Activated T-cell treated with anti-CD3 and anti-CD28 coated beads, Interleukin-2, amount 50 U/mL, for 24 hours (primary cell): ENCODE results near the gene ATP6V0D1.
"Not testable (repeated sequence)": the region's sequence is repeated elsewhere in the genome, so short reads cannot be mapped to it uniquely, and the experiment has no call there.

Source experiments
- DNase-seq: peaks from one replicate; pipeline ENCODE4 v3.0.0-alpha.2; 2020
- H3K27ac Mint-ChIP-seq: 2 replicates; pipeline ENCODE4 v1.8.0; 2020; ENCODE audit warnings: mild to moderate bottlenecking, mixed read lengths
- H3K27me3 Mint-ChIP-seq: 2 replicates; pipeline ENCODE4 v1.8.0; 2020; ENCODE audit warnings: mixed read lengths
- H3K36me3 Mint-ChIP-seq: 2 replicates; pipeline ENCODE4 v1.8.0; 2020; ENCODE audit warnings: low read depth, mixed read lengths
- H3K4me1 Mint-ChIP-seq: 2 replicates; pipeline ENCODE4 v1.8.0; 2020; ENCODE audit warnings: low read depth, mixed read lengths
- H3K4me3 Mint-ChIP-seq: 2 replicates; pipeline ENCODE4 v1.8.0; 2020; ENCODE audit warnings: mild to moderate bottlenecking, moderate library complexity, mixed read lengths
- H3K9me3 Mint-ChIP-seq: 2 replicates; pipeline ENCODE4 v1.8.0; 2020; ENCODE audit warnings: mixed read lengths

The ATP6V0D1 gene

DNA sequence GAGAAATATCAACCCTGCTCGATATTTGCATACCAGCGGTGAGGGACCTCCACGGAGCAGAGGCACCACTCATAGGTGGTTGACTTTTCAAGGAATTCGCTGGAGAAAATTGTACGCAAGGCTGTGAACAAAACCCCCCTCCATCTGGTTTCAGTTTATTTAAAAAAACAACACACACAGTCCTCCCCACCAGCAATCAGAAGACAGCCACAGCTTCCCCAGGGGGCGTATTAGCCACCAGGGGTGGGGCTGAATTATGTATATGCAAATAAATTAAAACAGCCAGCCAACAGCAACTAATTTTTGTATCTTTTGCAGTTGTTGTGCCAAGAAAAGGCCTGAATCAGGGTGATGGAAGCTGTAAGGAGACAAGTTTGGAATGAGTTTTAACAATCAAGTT is 55.9 kb downstream of the ATP6V0D1 start:
- Mint-ChIP-seq H3K4me1 (peaks cover 2% of the 10 kb centered on the region), H3K9me3 (no peaks in the 10 kb centered on the region), H3K4me3 (no peak overlapping the region), H3K27ac (no peak overlapping the region), H3K27me3 (peaks cover 55% of the 10 kb centered on the region), H3K36me3 (no peaks in the 10 kb centered on the region)
- DNase-seq = no peak

GRCh38 chr16:67424261-67424615 is 56.7 kb downstream of the ATP6V0D1 start:
- no peaks in the 10 kb centered on the region for H3K36me3 Mint-ChIP-seq
- no peak for DNase-seq
- H3K4me3 Mint-ChIP-seq = no peak overlapping the region
- no peaks in the 10 kb centered on the region for H3K9me3 Mint-ChIP-seq
- H3K27ac Mint-ChIP-seq = no peak overlapping the region
- H3K27me3 Mint-ChIP-seq = peaks cover 52% of the 10 kb centered on the region
- no peaks in the 10 kb centered on the region for H3K4me1 Mint-ChIP-seq

DNA sequence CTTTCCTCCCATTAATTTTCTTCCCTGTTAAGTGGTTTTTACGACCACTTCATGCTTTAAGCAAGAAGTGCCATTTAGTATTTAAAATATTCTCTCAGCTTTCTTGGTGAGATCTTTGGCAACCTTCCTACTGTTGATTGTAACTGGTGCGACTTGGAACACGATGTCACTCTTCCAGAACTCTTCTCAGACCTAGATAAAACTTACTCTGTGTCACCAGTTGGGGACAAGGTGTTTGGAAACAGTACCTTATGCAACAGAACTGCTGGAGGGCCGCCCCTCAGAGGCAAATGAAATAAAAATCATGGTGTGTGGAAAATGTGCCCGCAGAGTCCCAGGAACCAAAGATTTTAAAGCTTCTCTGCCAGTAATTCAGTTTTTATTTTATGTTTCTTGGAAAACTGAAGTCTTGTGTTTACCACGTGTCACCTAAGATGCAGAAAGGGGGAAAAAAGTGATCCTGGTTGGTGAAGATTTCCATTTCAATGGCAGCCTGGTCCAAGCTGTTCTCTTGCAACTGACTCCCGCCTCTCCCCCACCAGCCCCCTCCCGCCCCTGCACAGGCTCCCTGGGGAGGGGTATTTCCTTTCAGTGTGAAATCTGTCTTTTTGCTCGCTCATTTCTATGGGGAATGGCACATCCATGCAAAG is 57.2 kb downstream of the ATP6V0D1 start:
- DNase-seq = no peak
- Mint-ChIP-seq H3K27ac (no peak overlapping the region), H3K36me3 (no peaks in the 10 kb centered on the region), H3K4me1 (no peaks in the 10 kb centered on the region), H3K9me3 (no peaks in the 10 kb centered on the region), H3K27me3 (peaks cover 48% of the 10 kb centered on the region), H3K4me3 (no peak overlapping the region)

- H3K36me3 Mint-ChIP-seq = no peaks in the 10 kb centered on the region
- no peak overlapping the region for H3K27ac Mint-ChIP-seq
- peaks cover 47% of the 10 kb centered on the region for H3K27me3 Mint-ChIP-seq
- H3K9me3 Mint-ChIP-seq = no peaks in the 10 kb centered on the region
- DNase-seq = no peak
- H3K4me1 Mint-ChIP-seq = no peaks in the 10 kb centered on the region
- H3K4me3 Mint-ChIP-seq = no peak overlapping the region
These were observed 57.9 kb downstream of the ATP6V0D1 start for GRCh38 chr16:67423015-67423414.

DNA sequence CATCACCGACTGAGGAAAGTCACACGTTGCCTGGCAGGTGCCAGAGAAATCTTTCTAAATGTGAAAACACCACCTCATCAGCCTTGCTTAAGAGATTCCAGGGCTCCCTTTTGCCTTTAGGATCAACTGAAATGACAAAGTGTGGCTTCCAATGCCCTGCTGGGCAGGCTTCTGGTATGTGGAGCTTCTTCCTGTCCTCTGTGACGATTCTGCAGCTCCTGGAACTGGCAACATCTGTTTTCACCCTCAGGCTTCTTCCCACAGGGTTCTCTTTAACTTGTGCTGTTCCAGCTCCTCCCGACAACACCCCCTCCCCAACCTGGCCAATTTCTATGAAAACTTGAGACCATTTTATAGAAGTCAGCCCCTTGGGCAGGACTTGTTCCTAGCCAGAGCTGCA is 59.9 kb downstream of the ATP6V0D1 start:
- Mint-ChIP-seq H3K4me3 (no peak overlapping the region), H3K4me1 (peaks cover 4% of the 10 kb centered on the region), H3K9me3 (no peaks in the 10 kb centered on the region), H3K36me3 (no peaks in the 10 kb centered on the region), H3K27ac (no peak overlapping the region), H3K27me3 (peaks cover 50% of the 10 kb centered on the region)
- no peak for DNase-seq

DNA sequence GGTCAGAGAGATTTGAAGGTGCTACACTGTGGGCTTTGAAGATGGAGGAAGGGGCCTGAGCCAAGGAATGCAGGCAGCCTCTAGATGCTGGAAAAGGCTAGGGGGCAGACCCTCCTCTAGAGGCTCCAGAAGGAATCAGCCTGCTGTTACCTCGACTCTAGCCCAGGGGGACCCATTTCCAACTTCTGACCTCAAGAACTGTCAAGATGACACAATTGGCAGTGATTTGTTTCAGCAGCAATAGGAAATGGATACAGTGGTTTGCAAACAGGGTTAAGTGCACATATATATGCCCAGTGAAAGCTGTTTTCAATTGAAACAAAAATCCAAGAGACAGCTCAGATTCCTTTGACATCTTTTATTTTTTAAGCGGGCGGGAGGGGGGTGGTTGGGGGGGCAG is 61.0 kb downstream of the ATP6V0D1 start:
- Mint-ChIP-seq H3K36me3 (no peaks in the 10 kb centered on the region), H3K27ac (no peak overlapping the region), H3K4me1 (peaks cover 7% of the 10 kb centered on the region), H3K9me3 (no peaks in the 10 kb centered on the region), H3K4me3 (no peak overlapping the region), H3K27me3 (peaks cover 51% of the 10 kb centered on the region)
- no peak for DNase-seq

- DNase-seq = no peak
- H3K4me1 Mint-ChIP-seq = peaks cover 7% of the 10 kb centered on the region
These were observed 61.5 kb downstream of the ATP6V0D1 start for GRCh38 chr16:67419502-67419901.

DNA sequence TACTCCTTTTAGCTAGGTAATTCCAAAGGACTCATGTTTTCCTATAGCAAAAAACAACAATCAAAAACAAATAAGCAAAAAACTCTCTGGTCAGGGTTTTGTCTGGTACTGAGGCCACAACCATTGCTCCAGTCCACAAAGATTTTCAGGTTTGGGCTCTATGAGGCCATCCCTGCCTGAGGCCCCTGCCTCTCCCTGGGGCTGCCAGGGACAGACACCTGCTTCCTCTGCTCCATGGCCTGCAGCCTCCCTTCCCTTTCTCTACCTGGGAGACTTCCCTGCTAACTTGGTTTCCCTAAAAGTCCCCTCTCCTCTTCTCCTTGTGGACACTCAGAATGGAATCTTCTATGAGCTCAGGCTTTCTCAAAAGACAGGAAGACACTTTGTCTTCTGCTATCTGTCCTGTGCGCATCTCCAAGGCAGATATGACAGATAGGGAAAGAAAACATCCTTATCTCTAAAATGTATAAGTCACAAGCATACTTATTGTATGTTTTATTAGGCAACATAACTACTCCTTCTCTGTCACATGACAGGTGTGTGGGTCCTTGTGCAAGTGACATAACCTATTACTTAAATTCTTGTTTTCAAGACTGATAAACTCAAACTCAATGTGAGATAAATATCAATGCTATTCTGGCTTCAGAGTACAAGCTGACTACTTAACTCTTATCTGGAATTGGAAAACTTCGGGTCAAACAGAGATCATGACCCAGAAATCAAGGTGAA is 63.5 kb downstream of the ATP6V0D1 start:
- no peaks in the 10 kb centered on the region for H3K9me3 Mint-ChIP-seq
- no peaks in the 10 kb centered on the region for H3K36me3 Mint-ChIP-seq
- no peak overlapping the region for H3K27ac Mint-ChIP-seq
- no peak overlapping the region for H3K4me3 Mint-ChIP-seq
- no peak for DNase-seq
- peaks cover 53% of the 10 kb centered on the region for H3K27me3 Mint-ChIP-seq
- H3K4me1 Mint-ChIP-seq = peaks cover 7% of the 10 kb centered on the region

More at GRCh38 chr16:67419502-67419901, 61.5 kb downstream of the ATP6V0D1 start:
- no peak overlapping the region for H3K4me3 Mint-ChIP-seq
- peaks cover 51% of the 10 kb centered on the region for H3K27me3 Mint-ChIP-seq
- no peaks in the 10 kb centered on the region for H3K36me3 Mint-ChIP-seq
- H3K27ac Mint-ChIP-seq = no peak overlapping the region
- no peaks in the 10 kb centered on the region for H3K9me3 Mint-ChIP-seq

GRCh38 chr16:67415872-67416793 is 64.8 kb downstream of the ATP6V0D1 start, which contains the start of gene ZDHHC1:
Gene ZDHHC1, minus strand, starts transcription at chr16:67416477. Its CDS starts 8,702 bp downstream, at chr16:67407775.
- Mint-ChIP-seq H3K4me1 (peaks cover 7% of the 10 kb centered on the region), H3K36me3 (no peaks in the 10 kb centered on the region), H3K4me3 (peak within 1 kb of the TSS; percentile 74), H3K9me3 (no peaks in the 10 kb centered on the region), H3K27me3 (peaks cover 51% of the 10 kb centered on the region), H3K27ac (peak within 1 kb of the TSS; percentile 68)
- peak; percentile 76 for DNase-seq

DNA sequence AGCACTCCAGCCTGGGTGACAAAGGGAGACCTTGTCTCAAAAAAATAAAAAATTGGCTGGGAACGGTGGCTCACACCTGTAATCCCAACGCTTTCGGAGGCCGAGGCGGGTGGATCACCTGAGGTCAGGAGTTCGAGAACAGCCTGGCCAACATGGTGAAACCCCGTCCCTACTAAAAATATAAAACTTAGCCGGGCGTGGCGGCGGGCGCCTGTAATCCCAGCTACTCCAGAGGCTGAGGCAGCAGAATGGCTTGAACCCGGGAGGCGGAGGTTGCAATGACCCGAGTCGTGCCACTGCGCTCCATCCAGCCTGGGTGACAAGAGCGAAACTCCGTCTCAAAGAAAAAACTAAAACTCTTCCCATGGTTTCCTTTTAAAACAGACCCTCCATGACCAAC is 65.5 kb downstream of the ATP6V0D1 start:
- H3K4me1 Mint-ChIP-seq, DNase-seq, H3K36me3 Mint-ChIP-seq, H3K9me3 Mint-ChIP-seq: not testable (repeated sequence)
- Mint-ChIP-seq H3K4me3 (peak overlapping the region; percentile 74), H3K27me3 (peaks cover 51% of the 10 kb centered on the region), H3K27ac (peak overlapping the region; percentile 1)

- DNase-seq = no peak
- Mint-ChIP-seq H3K36me3 (no peaks in the 10 kb centered on the region), H3K4me3 (no peak overlapping the region), H3K27me3 (peaks cover 51% of the 10 kb centered on the region), H3K27ac (no peak overlapping the region), H3K4me1 (peaks cover 7% of the 10 kb centered on the region), H3K9me3 (no peaks in the 10 kb centered on the region)
These were observed 66.7 kb downstream of the ATP6V0D1 start for GRCh38 chr16:67413978-67414911.

- Mint-ChIP-seq H3K27ac (no peak overlapping the region), H3K27me3 (peaks cover 40% of the 10 kb centered on the region), H3K4me3 (no peak overlapping the region)
These were observed 68.7 kb downstream of the ATP6V0D1 start for GRCh38 chr16:67412294-67412693.

DNA sequence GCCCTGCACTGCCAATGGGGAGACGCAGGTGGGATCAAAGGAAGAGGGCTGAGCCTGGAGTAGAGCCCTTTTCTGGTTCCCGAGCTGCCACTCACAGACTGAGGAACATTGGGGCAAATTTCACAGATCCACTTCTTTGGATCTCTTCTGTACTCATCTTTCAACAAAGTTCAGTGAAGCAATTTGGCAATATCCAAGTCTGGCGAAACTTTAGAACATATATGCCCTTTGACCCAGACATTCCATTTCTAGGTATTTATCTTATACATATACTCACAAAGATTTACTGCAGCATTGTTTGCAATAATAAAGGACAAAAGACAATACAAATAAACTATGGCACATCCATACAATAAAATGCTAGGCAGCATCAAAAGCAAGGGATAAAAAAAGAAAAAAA is 69.6 kb downstream of the ATP6V0D1 start:
- DNase-seq = no peak
- H3K27me3 Mint-ChIP-seq = peaks cover 31% of the 10 kb centered on the region
- no peaks in the 10 kb centered on the region for H3K36me3 Mint-ChIP-seq
- peaks cover 3% of the 10 kb centered on the region for H3K4me1 Mint-ChIP-seq
- H3K4me3 Mint-ChIP-seq = no peak overlapping the region
- no peaks in the 10 kb centered on the region for H3K9me3 Mint-ChIP-seq
- no peak overlapping the region for H3K27ac Mint-ChIP-seq

More at GRCh38 chr16:67412294-67412693, 68.7 kb downstream of the ATP6V0D1 start:
- no peaks in the 10 kb centered on the region for H3K36me3 Mint-ChIP-seq
- no peaks in the 10 kb centered on the region for H3K9me3 Mint-ChIP-seq
- H3K4me1 Mint-ChIP-seq = peaks cover 7% of the 10 kb centered on the region
- DNase-seq = no peak

DNA sequence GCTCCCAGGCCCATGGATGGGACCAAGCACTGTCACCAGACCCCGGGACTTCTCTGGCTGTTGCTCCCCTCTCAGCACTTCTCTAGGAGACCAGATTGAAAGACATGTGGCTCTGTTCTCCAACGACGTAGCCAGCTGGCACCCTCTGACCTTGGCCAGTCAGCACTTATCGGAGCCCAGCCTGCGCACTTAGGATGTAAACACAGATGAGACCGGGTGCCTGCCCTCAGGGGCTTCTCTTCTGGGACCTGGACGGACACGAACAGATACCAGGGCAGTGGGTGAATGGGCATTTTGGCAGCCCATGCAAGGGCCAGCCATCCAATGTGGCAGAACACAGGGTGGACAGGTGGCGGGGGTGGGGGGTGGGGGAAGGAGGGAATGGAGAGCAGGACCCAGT is 71.3 kb downstream of the ATP6V0D1 start:
- no peaks in the 10 kb centered on the region for H3K4me1 Mint-ChIP-seq
- no peak for DNase-seq
- no peak overlapping the region for H3K27ac Mint-ChIP-seq
- peaks cover 20% of the 10 kb centered on the region for H3K27me3 Mint-ChIP-seq
- H3K4me3 Mint-ChIP-seq = no peak overlapping the region
- no peaks in the 10 kb centered on the region for H3K36me3 Mint-ChIP-seq
- H3K9me3 Mint-ChIP-seq = no peaks in the 10 kb centered on the region
